Activated T-helper 17 cell treated with anti-CD3 and anti-CD28 coated beads, Interleukin-2, amount 50 U/mL, for 72 hours (primary cell): ENCODE results near the gene ARL13A. TPM values are rescaled to one million over a fixed set of nuclear protein-coding genes. Genes with fewer than 3 reads are reported as not detected.
"Not testable (repeated sequence)": the region's sequence is repeated elsewhere in the genome, so short reads cannot be mapped to it uniquely, and the experiment has no call there.

ENCODE experiments used
- ATAC-seq: fragments of 150-1000 bp; cut with Tn5 transposase; replicated peaks from 2 replicates; pipeline ENCODE4 v1.10.0; 2021; ENCODE audit warnings: mild to moderate bottlenecking, moderate library complexity
- H3K27ac Mint-ChIP-seq: one replicate; pipeline ENCODE4 v1.8.0; 2022; ENCODE audit warnings: mixed read lengths
- H3K27me3 Mint-ChIP-seq: one replicate; pipeline ENCODE4 v1.8.0; 2022; ENCODE audit warnings: mixed read lengths
- H3K36me3 Mint-ChIP-seq: one replicate; pipeline ENCODE4 v1.8.0; 2022; ENCODE audit warnings: low read depth, mild to moderate bottlenecking, mixed read lengths
- H3K4me1 Mint-ChIP-seq: one replicate; pipeline ENCODE4 v1.8.0; 2022; ENCODE audit warnings: mixed read lengths
- H3K4me3 Mint-ChIP-seq: one replicate; pipeline ENCODE4 v1.8.0; 2022; ENCODE audit warnings: mild to moderate bottlenecking, mixed read lengths
- H3K9me3 Mint-ChIP-seq: one replicate; pipeline ENCODE4 v1.8.0; 2022; ENCODE audit warnings: mixed read lengths
- total RNA-seq, 2 donors: library from RNA; stranded (reverse); gene quantifications; one replicate each; pipeline ENCODE4 v1.2.3, GENCODE V29; 2022

Gene ARL13A
- total RNA-seq, 2 donors from 2014 or later: not detected

DNA sequence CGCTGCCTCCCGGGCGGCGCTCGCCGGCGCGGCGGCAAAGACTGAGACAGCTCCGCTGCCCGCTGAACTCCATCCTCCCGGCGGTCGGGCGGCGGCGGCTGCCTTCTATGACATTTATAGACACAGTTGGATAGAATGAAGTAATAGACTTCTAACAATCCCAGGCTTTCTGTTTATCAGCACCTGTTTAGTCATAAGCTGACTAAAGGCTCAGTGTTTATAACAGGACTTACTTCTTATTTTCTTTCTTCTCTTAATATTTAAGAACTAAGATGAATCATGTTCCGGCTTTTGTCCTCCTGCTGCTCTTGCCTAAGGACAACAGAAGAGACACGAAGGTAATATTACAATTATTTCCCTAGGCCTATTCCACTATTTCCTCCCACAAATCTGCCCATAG, 3.9 kb downstream of the ARL13A start:
- H3K9me3 Mint-ChIP-seq: no peaks in the 10 kb centered on the region
- no peaks in the 10 kb centered on the region for H3K27me3 Mint-ChIP-seq
- H3K36me3 Mint-ChIP-seq: no peaks in the 10 kb centered on the region
- H3K4me1 Mint-ChIP-seq: no peaks in the 10 kb centered on the region
- H3K4me3 Mint-ChIP-seq: no peak overlapping the region
- ATAC-seq: no peak
- no peak overlapping the region for H3K27ac Mint-ChIP-seq

DNA sequence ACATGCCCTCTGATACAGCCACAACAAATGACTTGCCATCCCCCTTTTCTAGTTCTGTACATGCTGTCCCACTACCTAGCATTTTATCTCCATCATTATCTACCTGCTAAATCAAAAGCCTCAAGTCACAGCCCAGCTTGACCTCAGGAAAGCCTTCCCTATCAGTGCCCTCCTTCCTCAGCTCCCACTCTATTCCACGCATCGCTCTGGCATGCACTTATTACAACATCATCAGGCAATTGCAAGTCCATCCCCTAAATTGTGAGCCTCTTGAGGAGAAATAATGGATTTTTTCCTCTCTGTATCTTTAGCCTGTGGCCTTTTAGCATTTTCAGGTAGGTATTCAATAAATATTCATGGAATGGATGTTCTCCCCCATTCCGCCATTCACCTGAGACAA, 5.7 kb downstream of the ARL13A start:
- H3K27ac Mint-ChIP-seq: no peak overlapping the region
- no peaks in the 10 kb centered on the region for H3K9me3 Mint-ChIP-seq
- no peaks in the 10 kb centered on the region for H3K36me3 Mint-ChIP-seq
- H3K4me1 Mint-ChIP-seq: no peaks in the 10 kb centered on the region
- no peaks in the 10 kb centered on the region for H3K27me3 Mint-ChIP-seq
- no peak for ATAC-seq
- H3K4me3 Mint-ChIP-seq: no peak overlapping the region

DNA sequence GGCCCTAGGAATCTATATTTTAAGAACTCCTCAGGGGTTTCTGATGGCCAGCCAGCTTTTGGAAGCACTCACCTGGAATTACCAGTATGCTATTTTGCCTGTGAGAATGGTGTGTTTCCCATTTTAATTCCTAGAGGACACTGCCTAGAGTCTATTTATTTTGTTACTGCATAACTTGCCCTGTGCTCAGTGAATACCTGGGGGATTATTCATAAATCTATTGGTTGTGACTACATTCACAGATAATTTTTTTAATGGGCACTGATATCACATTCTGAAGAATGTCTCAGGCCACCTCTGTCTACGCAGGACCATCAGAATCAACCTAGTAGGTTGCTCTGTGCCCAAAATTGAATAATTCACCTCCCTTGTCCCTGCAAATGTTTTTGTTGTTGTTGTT, 6.7 kb downstream of the ARL13A start:
- Mint-ChIP-seq H3K4me1 (no peaks in the 10 kb centered on the region), H3K9me3 (no peaks in the 10 kb centered on the region), H3K27me3 (no peaks in the 10 kb centered on the region), H3K4me3 (no peak overlapping the region), H3K36me3 (no peaks in the 10 kb centered on the region), H3K27ac (no peak overlapping the region)
- ATAC-seq: no peak

DNA sequence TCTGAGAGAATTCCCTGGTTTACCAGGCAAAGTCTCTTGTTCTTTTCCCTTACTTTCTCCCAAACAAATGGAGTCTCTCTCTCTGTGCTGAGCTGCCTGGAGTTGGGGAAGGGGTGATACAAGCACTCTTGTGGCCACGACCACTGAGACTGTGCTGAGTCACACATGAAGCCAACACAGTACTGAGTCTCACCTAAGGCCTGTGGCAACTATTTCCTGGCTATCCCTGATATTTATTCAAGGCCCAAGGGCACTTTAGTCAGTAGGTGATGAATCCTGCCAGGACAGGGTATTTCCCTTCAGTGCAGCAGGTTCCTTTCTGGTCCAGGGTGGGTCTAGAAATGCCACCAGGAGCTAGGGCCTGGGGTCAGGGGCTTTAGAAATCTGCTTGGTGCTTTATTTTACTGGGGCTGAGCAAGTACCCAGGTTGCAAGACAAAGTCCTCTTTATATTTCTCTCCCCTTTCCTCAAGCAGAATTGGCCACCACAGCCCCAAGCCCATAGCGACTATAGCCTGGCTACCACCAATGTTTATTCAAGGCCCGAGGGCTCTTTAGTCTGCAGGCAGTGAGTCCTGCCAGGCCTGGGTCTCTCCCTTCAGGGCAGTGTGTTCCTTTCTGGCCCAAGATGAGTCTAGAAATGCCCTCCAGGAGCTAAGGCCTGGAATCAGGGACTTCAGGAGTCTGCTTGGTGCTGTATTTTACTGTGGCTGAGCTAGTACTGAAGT, 10.5 kb downstream of the ARL13A start:
- Mint-ChIP-seq H3K27me3 (no peaks in the 10 kb centered on the region), H3K9me3 (no peaks in the 10 kb centered on the region), H3K4me3 (no peak overlapping the region), H3K4me1 (no peaks in the 10 kb centered on the region), H3K27ac (no peak overlapping the region), H3K36me3 (no peaks in the 10 kb centered on the region)
- peak; percentile 78 for ATAC-seq

DNA sequence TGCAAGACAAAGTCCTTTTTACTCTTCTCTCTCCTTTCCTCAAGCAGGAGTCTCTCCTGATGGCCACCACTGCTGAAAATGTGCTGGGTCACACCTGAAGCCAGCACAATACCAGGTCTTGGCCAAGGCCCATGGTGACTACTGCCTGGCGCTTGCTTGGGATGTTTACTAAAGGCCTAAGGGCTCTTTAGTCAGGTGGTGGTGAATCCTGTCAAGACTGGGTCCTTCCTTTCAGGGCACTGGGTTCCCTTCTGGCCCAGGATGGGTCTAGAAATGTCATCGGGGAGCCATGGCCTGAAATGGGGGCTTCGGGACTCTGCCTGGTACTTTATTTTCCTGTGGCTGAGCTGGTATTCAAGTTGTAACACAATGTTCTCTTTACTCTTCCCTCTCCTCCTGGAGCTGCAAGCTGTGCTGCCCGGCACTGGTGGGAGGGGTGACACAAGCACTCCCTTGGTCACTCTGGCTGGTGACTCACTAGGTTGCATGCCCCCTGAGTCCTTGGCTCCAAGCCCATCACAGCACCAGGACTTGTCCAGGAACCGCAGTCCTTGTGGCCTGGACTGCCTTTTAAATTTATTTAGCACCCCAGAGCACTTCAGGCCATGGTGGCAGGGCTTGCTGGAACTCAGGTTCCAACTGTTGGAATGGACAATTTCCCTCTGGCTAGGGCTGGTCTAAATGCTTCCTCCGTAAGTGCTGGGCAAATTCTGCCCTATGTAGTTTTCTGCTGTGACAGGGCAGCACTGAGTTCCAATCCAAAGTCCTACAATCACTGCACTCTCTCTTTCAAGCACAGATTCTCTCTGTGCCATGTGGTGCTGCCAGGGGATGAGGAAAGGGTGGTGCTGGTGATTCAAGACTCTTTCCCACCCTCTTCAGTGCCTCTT, 11.3 kb downstream of the ARL13A start:
- no peaks in the 10 kb centered on the region for H3K27me3 Mint-ChIP-seq
- H3K36me3 Mint-ChIP-seq: no peaks in the 10 kb centered on the region
- no peaks in the 10 kb centered on the region for H3K9me3 Mint-ChIP-seq
- H3K27ac Mint-ChIP-seq: no peak overlapping the region
- H3K4me3 Mint-ChIP-seq: no peak overlapping the region
- ATAC-seq: no peak
- H3K4me1 Mint-ChIP-seq: no peaks in the 10 kb centered on the region

DNA sequence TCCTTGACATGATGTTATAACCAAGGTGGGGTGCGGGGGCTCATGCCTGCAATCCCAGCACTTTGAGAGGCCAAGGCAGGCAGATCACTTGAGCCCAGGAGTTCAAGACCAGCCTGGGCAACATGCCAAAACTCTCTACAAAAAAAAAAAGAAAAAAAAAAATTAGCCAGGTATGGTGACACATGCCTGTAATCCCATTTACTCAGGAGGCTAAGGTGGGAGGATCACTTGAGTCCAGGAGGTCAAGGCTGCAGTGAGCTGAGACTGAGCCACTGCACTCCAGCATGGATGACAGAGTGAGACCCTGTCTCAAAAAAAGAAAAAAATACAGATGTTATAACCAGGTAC, 12.0 kb downstream of the ARL13A start:
- H3K9me3 Mint-ChIP-seq, H3K4me3 Mint-ChIP-seq, H3K27ac Mint-ChIP-seq, ATAC-seq, H3K27me3 Mint-ChIP-seq, H3K4me1 Mint-ChIP-seq, H3K36me3 Mint-ChIP-seq: not testable (repeated sequence)

DNA sequence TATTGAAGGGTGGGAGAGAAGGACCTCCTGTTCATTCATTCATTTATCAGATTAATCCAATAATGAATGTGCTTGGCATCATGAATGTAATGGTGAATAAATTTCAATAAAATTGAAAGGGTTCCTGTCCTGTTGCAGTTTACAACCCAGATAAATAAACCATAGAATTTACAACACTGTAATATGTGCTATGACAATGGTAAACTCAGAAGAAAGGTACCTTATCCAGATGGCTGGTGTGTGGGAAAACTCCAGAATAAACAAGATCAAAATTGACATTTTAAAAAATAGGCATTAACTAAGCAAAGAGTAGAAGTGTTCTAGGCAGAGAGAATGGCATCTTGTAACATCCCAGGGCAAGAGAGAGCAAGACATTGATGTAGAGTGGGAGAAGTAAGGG, 15.3 kb downstream of the ARL13A start:
- no peaks in the 10 kb centered on the region for H3K4me1 Mint-ChIP-seq
- H3K9me3 Mint-ChIP-seq: no peaks in the 10 kb centered on the region
- no peaks in the 10 kb centered on the region for H3K36me3 Mint-ChIP-seq
- H3K4me3 Mint-ChIP-seq: no peak overlapping the region
- no peaks in the 10 kb centered on the region for H3K27me3 Mint-ChIP-seq
- no peak for ATAC-seq
- H3K27ac Mint-ChIP-seq: no peak overlapping the region

DNA sequence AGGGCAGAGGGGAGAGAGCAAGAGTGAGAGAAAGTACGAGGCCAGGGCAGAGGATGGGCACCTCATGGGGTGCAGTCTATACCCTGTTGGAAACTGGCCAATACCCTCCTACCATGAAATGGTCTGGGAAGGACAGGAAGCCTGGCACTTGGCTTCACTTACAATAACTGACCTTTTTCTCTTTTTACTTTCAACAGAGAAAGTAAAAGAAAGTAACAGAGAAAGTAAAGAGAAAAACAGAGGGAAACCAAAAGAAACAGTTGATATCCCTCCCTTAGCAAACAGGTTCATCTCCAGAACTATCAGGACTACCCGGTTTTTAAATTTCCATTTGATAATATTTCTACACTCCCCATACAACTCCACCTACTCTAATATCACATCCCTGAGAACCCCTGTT, 20.6 kb downstream of the ARL13A start:
- no peak for ATAC-seq
- H3K4me1 Mint-ChIP-seq: peaks cover 7% of the 10 kb centered on the region
- no peaks in the 10 kb centered on the region for H3K9me3 Mint-ChIP-seq
- H3K4me3 Mint-ChIP-seq: no peak overlapping the region
- H3K27me3 Mint-ChIP-seq: no peaks in the 10 kb centered on the region
- no peak overlapping the region for H3K27ac Mint-ChIP-seq
- peaks cover 5% of the 10 kb centered on the region for H3K36me3 Mint-ChIP-seq

DNA sequence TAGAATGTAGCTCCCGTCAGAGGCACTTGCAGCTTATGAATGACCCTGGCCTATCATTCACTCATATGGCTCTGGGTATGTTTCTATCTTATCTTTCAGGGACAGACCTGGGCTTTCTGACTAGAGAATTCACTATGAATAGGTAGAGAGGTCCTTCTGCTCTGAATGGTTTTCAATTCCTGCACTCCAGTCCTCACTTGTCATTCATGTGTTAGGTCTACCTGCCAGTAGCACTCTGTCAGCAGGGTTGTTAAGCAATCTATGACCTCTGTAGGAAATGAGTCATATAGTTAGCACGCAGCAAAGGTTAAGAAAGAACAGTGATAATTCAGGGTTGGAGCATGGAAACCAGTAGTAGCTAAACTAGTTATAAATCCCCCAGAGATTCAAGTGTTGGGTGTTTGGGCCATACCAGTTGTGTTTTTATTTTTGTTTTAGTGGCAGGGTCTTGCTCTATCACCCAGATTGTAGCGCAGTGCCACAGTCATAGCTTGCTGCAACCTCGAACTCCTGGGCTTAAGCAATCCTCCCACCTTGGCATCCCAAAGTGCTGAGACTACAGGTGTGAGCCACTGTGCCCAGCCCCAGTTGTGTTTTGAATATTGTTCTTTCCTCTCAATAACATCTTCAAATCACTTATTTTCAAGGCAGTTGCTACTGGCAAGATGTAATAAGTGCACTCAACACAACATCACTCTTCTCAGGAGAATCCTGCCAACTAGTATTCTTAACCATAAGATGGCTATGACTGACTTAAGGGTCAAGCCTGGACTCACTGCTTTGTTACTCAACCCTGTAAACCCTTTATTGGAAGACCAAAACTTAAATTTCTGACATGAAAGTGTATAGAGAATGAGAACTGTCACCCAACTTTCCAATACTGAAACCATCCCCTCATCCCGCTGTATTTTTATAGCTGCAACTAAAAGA, 25.1 kb downstream of the ARL13A start:
- Mint-ChIP-seq H3K4me1 (peaks cover 13% of the 10 kb centered on the region), H3K9me3 (no peaks in the 10 kb centered on the region), H3K4me3 (peak overlapping the region; percentile 45), H3K27me3 (no peaks in the 10 kb centered on the region), H3K36me3 (peaks cover 5% of the 10 kb centered on the region), H3K27ac (peak overlapping the region; percentile 63)
- ATAC-seq: peak; percentile 92

DNA sequence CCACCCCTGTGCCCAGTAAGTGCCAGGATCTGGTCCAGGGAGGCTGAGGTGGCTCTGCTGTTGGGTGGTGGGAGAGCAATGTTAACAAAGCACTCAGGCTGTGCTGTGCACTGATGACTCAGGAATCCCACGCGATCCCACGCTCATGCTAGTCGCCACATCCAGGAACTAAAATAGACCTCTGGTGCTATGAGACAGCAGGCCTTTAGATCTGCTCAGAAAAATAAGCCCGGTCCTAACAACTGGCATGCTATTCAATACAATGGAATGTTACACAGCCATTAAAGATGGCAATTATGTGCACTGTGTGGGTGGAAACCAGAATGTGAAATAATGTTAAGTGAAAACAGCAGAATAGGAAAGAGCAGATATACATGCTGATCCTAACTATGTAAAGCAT, 26.0 kb downstream of the ARL13A start:
- no peaks in the 10 kb centered on the region for H3K27me3 Mint-ChIP-seq
- H3K27ac Mint-ChIP-seq: peak overlapping the region; percentile 63
- H3K4me1 Mint-ChIP-seq: peaks cover 13% of the 10 kb centered on the region
- peak overlapping the region; percentile 45 for H3K4me3 Mint-ChIP-seq
- peaks cover 5% of the 10 kb centered on the region for H3K36me3 Mint-ChIP-seq
- peak; percentile 77 for ATAC-seq
- no peaks in the 10 kb centered on the region for H3K9me3 Mint-ChIP-seq

DNA sequence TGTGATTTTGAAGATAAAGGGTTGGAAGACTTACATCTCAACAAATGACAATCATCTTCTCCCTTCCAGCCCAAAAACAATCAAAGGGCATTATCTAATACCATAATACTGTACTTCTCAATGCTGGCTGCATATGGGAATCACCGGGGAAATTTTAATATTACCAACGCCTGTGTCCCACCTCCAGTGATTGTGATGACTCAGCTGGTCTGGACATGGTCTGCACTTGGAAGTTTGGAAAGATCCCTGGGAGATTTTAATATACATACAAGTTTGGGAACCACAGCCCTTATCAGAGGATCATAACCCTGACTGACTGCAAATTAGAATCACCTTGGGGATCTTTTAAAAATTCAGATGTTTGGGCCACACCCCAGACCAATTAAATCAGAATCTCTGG, 29.9 kb downstream of the ARL13A start:
- no peak for ATAC-seq
- Mint-ChIP-seq H3K9me3 (no peaks in the 10 kb centered on the region), H3K4me1 (peaks cover 8% of the 10 kb centered on the region), H3K4me3 (no peak overlapping the region), H3K36me3 (peaks cover 19% of the 10 kb centered on the region), H3K27ac (no peak overlapping the region), H3K27me3 (no peaks in the 10 kb centered on the region)

DNA sequence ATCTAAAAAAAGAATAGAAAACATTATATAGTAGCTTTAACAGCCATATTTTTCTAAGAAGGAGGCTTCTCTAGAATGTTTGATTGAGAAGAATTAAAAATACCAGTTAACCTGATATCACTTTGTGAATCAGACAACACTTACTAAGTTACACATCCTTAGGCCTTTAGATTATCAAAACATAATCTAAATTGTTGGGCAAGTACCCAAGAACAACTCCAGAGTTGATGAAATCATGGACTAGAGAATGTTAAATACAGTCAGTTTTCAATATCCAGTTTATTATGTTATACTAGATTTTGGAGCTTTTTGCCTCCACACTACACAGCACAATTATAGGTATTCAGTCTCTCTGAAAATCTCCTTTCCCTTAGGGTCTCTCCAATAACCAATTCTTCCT, 39.6 kb downstream of the ARL13A start:
- no peak for ATAC-seq
- Mint-ChIP-seq H3K27me3 (no peaks in the 10 kb centered on the region), H3K4me3 (no peak overlapping the region), H3K36me3 (peaks cover 78% of the 10 kb centered on the region), H3K27ac (no peak overlapping the region), H3K4me1 (no peaks in the 10 kb centered on the region), H3K9me3 (no peaks in the 10 kb centered on the region)

DNA sequence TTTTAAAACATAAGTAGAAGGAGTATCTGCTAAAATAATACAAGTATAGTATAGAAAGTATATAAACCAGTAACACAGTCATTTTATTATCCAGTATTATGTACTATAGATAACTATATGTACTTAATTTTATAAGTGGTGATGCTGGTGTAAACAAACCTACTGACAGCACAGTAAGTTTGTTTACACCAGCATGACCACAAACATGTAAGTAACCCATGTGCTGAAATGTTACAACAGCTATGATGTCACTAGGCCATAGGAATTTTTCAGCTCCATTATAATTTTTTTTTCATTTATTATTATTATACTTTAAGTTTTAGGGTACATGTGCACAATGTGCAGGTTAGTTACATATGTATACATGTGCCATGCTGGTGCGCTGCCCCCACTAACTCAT, 42.5 kb downstream of the ARL13A start:
- H3K27me3 Mint-ChIP-seq, H3K4me3 Mint-ChIP-seq, H3K9me3 Mint-ChIP-seq, ATAC-seq, H3K27ac Mint-ChIP-seq, H3K4me1 Mint-ChIP-seq: not testable (repeated sequence)
- peaks cover 73% of the 10 kb centered on the region for H3K36me3 Mint-ChIP-seq

DNA sequence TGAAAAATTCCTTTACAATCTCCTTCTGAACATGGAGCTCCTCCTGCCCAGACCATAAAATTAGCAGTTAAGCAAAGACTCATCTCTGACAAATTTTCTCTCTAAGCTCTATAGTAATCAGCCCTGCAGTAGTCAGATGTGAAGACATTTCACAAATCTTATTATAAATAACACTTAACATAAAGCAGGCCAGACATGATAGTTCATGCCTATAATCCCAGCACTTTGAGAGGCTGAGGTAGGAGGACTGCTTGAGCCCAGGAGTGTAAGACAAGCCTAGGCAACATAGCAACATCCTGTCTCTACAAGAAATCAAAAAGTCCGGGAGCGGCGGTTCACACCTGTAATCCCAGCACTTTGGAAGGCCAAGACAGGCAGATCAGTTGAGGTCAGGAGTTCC, 52.5 kb downstream of the ARL13A start:
- Mint-ChIP-seq H3K27me3 (no peaks in the 10 kb centered on the region), H3K4me3 (no peak overlapping the region), H3K9me3 (no peaks in the 10 kb centered on the region)

More for the DNA sequence above, 52.5 kb downstream of the ARL13A start:
- H3K36me3 Mint-ChIP-seq: peaks cover 86% of the 10 kb centered on the region
- no peak for ATAC-seq
- no peaks in the 10 kb centered on the region for H3K4me1 Mint-ChIP-seq
- H3K27ac Mint-ChIP-seq: no peak overlapping the region
